22Rv1 (cell line): ENCODE measurements around the gene AFP.

Source experiments
- CTCF ChIP-seq: fragments of 450-650 bp; IDR thresholded peaks from 2 replicates; pipeline ENCODE4 v1.5.1; 2017; ENCODE audit warnings: mild to moderate bottlenecking
- ZFX ChIP-seq: fragments of 450-650 bp; IDR thresholded peaks from 2 replicates; pipeline ENCODE4 v1.6.1; 2017; ENCODE audit warnings: antibody characterized with exemption, borderline replicate concordance

GRCh38 chr4:73439445-73439844 is 3.4 kb downstream of the AFP start:
- no peak for TF ChIP-seq CTCF
- no peak for TF ChIP-seq ZFX
